ENCODE data around the gene BAD. TPM values are rescaled to one million over a fixed set of nuclear protein-coding genes. Genes with fewer than 3 reads are reported as not detected.

The BAD gene
- total RNA-seq, 1 donor from 2014 or later: 73.6 TPM

DNA sequence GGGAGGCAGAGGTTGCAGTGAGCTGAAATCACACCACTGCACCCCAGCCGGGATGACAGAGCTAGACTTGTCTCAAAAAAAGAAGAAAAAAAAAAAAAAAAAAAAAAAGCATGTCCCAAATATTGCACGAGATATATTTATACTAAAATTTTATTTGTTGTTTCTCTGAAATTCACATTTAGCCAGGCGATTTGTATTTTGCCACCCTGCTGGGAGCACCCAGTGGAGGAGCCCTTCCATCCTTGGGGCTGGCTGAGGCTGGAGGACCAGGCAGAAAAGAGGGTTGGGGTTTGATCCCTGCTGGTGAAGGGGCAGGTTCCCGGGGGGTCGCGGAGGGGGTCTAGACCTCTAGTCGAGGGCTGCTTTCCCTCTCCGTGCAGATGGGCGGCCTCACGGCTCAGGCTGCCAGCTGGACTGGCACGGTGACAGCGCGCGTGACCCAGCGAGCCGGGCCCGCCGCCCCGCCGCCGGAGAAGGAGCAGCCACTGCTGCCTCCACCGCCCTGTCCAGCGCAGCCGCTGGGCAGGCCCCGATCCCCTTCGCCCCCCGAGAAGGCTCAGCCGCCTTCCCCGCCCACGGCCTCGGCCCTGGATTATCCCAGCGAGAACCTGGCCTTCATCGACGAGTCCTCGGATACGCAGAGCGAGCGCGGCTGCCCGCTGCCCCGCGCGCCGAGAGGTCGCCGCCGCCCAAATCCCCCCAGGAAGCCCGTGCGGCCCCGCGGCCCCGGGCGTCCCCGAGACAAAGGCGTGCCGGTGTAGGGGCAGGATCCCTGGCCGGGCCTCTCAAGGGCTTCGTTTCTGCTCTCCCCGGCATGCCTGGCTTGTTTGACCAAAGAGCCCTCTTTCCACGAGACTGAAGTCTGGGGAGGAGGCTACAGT, 14.7 kb upstream of the BAD start:
- Mint-ChIP-seq H3K9me3 (ENCODE audit: unreplicated experiment) (no peaks in the 10 kb centered on the region), H3K4me3 (ENCODE audit: unreplicated experiment) (peak overlapping the region; percentile 55), H3K36me3 (ENCODE audit: unreplicated experiment) (no peaks in the 10 kb centered on the region), H3K27me3 (ENCODE audit: unreplicated experiment) (peaks cover 34% of the 10 kb centered on the region), H3K4me1 (ENCODE audit: unreplicated experiment) (peaks cover 33% of the 10 kb centered on the region), H3K27ac (ENCODE audit: unreplicated experiment) (no peak overlapping the region)
- TF ChIP-seq, protein P1, sequence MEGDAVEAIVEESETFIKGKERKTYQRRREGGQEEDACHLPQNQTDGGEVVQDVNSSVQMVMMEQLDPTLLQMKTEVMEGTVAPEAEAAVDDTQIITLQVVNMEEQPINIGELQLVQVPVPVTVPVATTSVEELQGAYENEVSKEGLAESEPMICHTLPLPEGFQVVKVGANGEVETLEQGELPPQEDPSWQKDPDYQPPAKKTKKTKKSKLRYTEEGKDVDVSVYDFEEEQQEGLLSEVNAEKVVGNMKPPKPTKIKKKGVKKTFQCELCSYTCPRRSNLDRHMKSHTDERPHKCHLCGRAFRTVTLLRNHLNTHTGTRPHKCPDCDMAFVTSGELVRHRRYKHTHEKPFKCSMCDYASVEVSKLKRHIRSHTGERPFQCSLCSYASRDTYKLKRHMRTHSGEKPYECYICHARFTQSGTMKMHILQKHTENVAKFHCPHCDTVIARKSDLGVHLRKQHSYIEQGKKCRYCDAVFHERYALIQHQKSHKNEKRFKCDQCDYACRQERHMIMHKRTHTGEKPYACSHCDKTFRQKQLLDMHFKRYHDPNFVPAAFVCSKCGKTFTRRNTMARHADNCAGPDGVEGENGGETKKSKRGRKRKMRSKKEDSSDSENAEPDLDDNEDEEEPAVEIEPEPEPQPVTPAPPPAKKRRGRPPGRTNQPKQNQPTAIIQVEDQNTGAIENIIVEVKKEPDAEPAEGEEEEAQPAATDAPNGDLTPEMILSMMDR (IDR thresholded peaks at IDR 0.05): no peak
- DNase-seq (ENCODE audit: extremely low spot score, unreplicated experiment): no peak

DNA sequence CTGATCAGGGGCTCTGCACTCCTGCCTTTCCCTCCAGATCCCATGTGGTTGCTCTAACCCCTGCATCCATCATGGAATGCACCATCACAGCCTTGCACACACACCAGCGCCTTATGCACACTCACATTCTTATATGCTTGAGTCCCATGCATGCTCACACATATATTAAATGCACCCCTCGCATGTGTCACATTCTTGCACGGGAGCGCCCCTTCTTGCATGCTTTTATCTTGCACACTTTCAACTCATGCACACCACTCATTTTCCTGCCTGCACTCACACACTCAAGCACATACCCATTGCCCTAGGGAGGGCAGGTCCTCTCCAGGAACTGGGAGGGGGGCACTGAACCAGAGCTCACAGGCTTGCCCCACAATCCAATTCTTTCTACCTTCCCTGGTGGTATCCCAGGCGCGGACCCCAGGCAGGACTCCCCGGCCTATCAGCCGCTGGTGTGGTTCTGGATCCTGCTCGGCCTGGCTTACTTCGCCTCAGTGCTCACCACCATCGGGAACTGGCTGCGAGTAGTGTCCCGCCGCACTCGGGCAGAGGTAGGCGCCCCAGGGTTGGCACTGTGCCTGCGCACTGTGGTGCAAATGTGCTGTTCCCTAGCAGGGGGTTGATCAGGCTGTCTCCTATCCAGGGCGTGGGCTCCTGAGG, 13.4 kb upstream of the BAD start:
- H3K4me3 Mint-ChIP-seq (ENCODE audit: unreplicated experiment): no peak overlapping the region
- H3K36me3 Mint-ChIP-seq (ENCODE audit: unreplicated experiment): no peaks in the 10 kb centered on the region
- H3K27ac Mint-ChIP-seq (ENCODE audit: unreplicated experiment): no peak overlapping the region
- TF ChIP-seq, protein P1 (IDR thresholded peaks at IDR 0.05): no peak
- H3K27me3 Mint-ChIP-seq (ENCODE audit: unreplicated experiment): peaks cover 41% of the 10 kb centered on the region
- peaks cover 28% of the 10 kb centered on the region for H3K4me1 Mint-ChIP-seq (ENCODE audit: unreplicated experiment)
- H3K9me3 Mint-ChIP-seq (ENCODE audit: unreplicated experiment): no peaks in the 10 kb centered on the region
- no peak for DNase-seq (ENCODE audit: extremely low spot score, unreplicated experiment)

DNA sequence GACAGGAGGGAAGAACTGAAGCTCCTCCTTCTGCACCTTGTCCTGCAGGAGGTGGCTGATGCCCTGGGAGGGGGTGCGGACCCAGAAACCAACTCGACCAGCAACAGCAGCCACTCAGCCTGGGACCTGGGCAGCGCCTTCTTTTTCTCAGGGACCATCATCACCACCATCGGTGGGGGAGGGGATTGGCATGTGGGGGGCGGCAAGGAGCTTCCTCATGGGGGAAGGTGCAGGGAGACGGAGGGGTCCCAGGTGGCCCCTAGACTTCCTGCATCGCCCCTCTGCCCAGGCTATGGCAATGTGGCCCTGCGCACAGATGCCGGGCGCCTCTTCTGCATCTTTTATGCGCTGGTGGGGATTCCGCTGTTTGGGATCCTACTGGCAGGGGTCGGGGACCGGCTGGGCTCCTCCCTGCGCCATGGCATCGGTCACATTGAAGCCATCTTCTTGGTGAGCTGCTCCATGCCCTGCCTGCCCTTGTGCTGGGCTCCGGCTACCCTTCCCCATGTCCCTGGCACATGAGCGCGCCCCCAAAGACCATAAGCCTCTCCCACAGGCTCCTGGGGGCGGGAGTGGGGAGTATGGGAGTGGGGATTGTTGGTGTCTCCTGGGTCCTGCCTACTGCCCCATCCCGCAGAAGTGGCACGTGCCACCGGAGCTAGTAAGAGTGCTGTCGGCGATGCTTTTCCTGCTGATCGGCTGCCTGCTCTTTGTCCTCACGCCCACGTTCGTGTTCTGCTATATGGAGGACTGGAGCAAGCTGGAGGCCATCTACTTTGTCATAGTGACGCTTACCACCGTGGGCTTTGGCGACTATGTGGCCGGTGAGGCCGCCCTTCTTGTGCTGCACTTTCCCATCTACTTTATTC, 12.6 kb upstream of the BAD start:
- peaks cover 43% of the 10 kb centered on the region for H3K27me3 Mint-ChIP-seq (ENCODE audit: unreplicated experiment)

DNA sequence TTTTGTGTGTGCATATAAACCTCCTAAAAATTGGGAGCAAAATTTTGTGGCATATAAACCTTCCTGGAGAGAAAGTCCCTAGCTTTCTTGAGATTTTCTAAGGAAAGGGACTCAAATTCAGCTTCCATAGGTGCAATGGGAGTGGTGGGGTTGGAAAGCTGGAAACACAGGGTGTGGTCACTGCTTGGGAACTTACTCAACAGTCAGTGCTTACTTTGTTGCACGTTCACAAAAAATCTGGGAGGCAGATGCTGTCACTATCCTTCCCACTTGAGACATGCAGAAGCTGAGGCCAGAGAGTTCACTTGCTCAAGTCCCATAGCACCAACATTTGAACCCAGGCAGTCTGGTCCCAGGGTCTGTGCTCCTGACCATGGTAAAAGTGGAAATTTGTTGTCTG, 11.8 kb upstream of the BAD start:
- no peaks in the 10 kb centered on the region for H3K36me3 Mint-ChIP-seq (ENCODE audit: unreplicated experiment)
- H3K4me1 Mint-ChIP-seq (ENCODE audit: unreplicated experiment): peaks cover 31% of the 10 kb centered on the region
- no peak overlapping the region for H3K4me3 Mint-ChIP-seq (ENCODE audit: unreplicated experiment)
- peaks cover 43% of the 10 kb centered on the region for H3K27me3 Mint-ChIP-seq (ENCODE audit: unreplicated experiment)
- no peak overlapping the region for H3K27ac Mint-ChIP-seq (ENCODE audit: unreplicated experiment)
- TF ChIP-seq, protein P1 (IDR thresholded peaks at IDR 0.05): no peak
- no peaks in the 10 kb centered on the region for H3K9me3 Mint-ChIP-seq (ENCODE audit: unreplicated experiment)
- DNase-seq (ENCODE audit: extremely low spot score, unreplicated experiment): no peak

More for the DNA sequence above, 12.6 kb upstream of the BAD start:
- TF ChIP-seq, protein P1 (IDR thresholded peaks at IDR 0.05): no peak
- H3K36me3 Mint-ChIP-seq (ENCODE audit: unreplicated experiment): no peaks in the 10 kb centered on the region
- H3K4me1 Mint-ChIP-seq (ENCODE audit: unreplicated experiment): peaks cover 31% of the 10 kb centered on the region
- no peak overlapping the region for H3K27ac Mint-ChIP-seq (ENCODE audit: unreplicated experiment)
- H3K4me3 Mint-ChIP-seq (ENCODE audit: unreplicated experiment): no peak overlapping the region
- no peak for DNase-seq (ENCODE audit: extremely low spot score, unreplicated experiment)
- H3K9me3 Mint-ChIP-seq (ENCODE audit: unreplicated experiment): no peaks in the 10 kb centered on the region

All from osteocyte (in vitro differentiated cells).